OCI-LY1 (cell line): ENCODE measurements around the gene MYCBP2.

ENCODE experiments used
- H2AFZ ChIP-seq: fragments of 200-600 bp; sonication (generic), shearing (Covaris generic); 2 replicates; pipeline ENCODE4 v1.6.0; 2014; ENCODE audit warnings: antibody characterized with exemption, mild to moderate bottlenecking, low read length
- H3F3A ChIP-seq: fragments of 200-600 bp; sonication (generic), shearing (Covaris generic); 2 replicates; pipeline ENCODE4 v1.6.0; 2014; ENCODE audit warnings: mild to moderate bottlenecking, antibody characterized with exemption, low read length, moderate library complexity; ENCODE audit not compliant: insufficient read depth
- H3K27ac ChIP-seq: fragments of 200-600 bp; sonication (generic); 2 replicates; pipeline ENCODE4 v1.5.1; 2014; ENCODE audit warnings: low read length, mixed run types, mild to moderate bottlenecking, low read depth; ENCODE audit not compliant: poor library complexity, severe bottlenecking
- H3K27me3 ChIP-seq: fragments of 200-600 bp; sonication (generic); 2 replicates; pipeline ENCODE4 v1.6.0; 2014; ENCODE audit warnings: antibody characterized with exemption, mild to moderate bottlenecking, low read length, moderate library complexity; ENCODE audit not compliant: insufficient read depth
- H3K36me3 ChIP-seq: fragments of 200-600 bp; sonication (generic); 2 replicates; pipeline ENCODE4 v1.6.1; 2014; ENCODE audit warnings: mild to moderate bottlenecking, antibody characterized with exemption, low read length, moderate library complexity, mixed read lengths; ENCODE audit not compliant: insufficient read depth
- H3K4me1 ChIP-seq: fragments of 200-600 bp; sonication (generic); 2 replicates; pipeline ENCODE4 v1.5.1; 2014; ENCODE audit warnings: mild to moderate bottlenecking, low read length, moderate library complexity; ENCODE audit not compliant: insufficient read depth, severe bottlenecking
- H3K4me2 ChIP-seq: fragments of 200-600 bp; sonication (generic), shearing (Covaris generic); 2 replicates; pipeline ENCODE4 v1.6.1; 2014; ENCODE audit warnings: low read length
- H3K4me3 ChIP-seq: fragments of 200-600 bp; sonication (generic); 2 replicates; pipeline ENCODE4 v1.5.1; 2014; ENCODE audit warnings: low read length, low read depth, mild to moderate bottlenecking, mixed read lengths; ENCODE audit not compliant: poor library complexity, severe bottlenecking
- H3K79me2 ChIP-seq: fragments of 200-600 bp; shearing (Covaris generic); 2 replicates; pipeline ENCODE4 v1.6.1; 2016; ENCODE audit warnings: mixed run types, low read length, mixed read lengths; ENCODE audit not compliant: insufficient read depth
- H3K9ac ChIP-seq: fragments of 200-600 bp; sonication (generic), shearing (Covaris generic); 2 replicates; pipeline ENCODE4 v1.6.1; 2014; ENCODE audit warnings: mild to moderate bottlenecking, low read length, mixed read lengths
- H3K9me2 ChIP-seq: fragments of 200-600 bp; sonication (generic), shearing (Covaris generic); 2 replicates; pipeline ENCODE4 v1.6.1; 2014; ENCODE audit warnings: low read depth, mild to moderate bottlenecking, low read length, mixed read lengths
- H3K9me3 ChIP-seq: fragments of 200-600 bp; shearing (Covaris generic); 2 replicates; pipeline ENCODE4 v1.6.1; 2014; ENCODE audit warnings: low read length, mixed read lengths
- H4K20me1 ChIP-seq: fragments of 200-600 bp; sonication (generic), shearing (Covaris generic); 2 replicates; pipeline ENCODE4 v1.6.0; 2016; ENCODE audit warnings: mild to moderate bottlenecking, low read length; ENCODE audit not compliant: insufficient read depth
- CTCF ChIP-seq: fragments of 200-600 bp; sonication (generic), shearing (Covaris generic); IDR thresholded peaks from 2 replicates; pipeline ENCODE4 v1.5.1; 2017; ENCODE audit warnings: mild to moderate bottlenecking, antibody characterized with exemption, low read length, moderate library complexity, mixed read lengths
- EZH2 ChIP-seq: fragments of 200-600 bp; sonication (generic), shearing (Covaris generic); IDR thresholded peaks from 2 replicates; pipeline ENCODE4 v1.8.0; 2017; ENCODE audit warnings: borderline replicate concordance, mixed run types, mild to moderate bottlenecking, antibody characterized with exemption, low read length, moderate library complexity, mixed read lengths

Gene MYCBP2

GRCh38 chr13:77219401-77219800 lies 107.5 kb downstream of the MYCBP2 start:
- H3F3A ChIP-seq: no peaks in the 10 kb centered on the region
- H3K9me2 ChIP-seq: no peaks in the 10 kb centered on the region
- no peak for TF ChIP-seq CTCF
- TF ChIP-seq EZH2: no peak
- no peak overlapping the region for H3K27ac ChIP-seq
- no peak overlapping the region for H3K9ac ChIP-seq
- H2AFZ ChIP-seq: no peak overlapping the region
- peaks cover 81% of the 10 kb centered on the region for H3K36me3 ChIP-seq
- H3K4me3 ChIP-seq: no peak overlapping the region
- H3K9me3 ChIP-seq: no peaks in the 10 kb centered on the region
- H4K20me1 ChIP-seq: no peaks in the 10 kb centered on the region
- no peaks in the 10 kb centered on the region for H3K27me3 ChIP-seq
- no peaks in the 10 kb centered on the region for H3K79me2 ChIP-seq
- no peaks in the 10 kb centered on the region for H3K4me1 ChIP-seq
- H3K4me2 ChIP-seq: no peak overlapping the region

GRCh38 chr13:77218274-77218673 lies 108.6 kb downstream of the MYCBP2 start:
- H3K36me3 ChIP-seq: peaks cover 85% of the 10 kb centered on the region
- no peaks in the 10 kb centered on the region for H3K9me2 ChIP-seq
- H3K27me3 ChIP-seq: no peaks in the 10 kb centered on the region
- H3K9ac ChIP-seq: no peak overlapping the region
- H3K4me2 ChIP-seq: no peak overlapping the region
- no peaks in the 10 kb centered on the region for H3K9me3 ChIP-seq
- H3F3A ChIP-seq: no peaks in the 10 kb centered on the region
- H3K4me3 ChIP-seq: no peak overlapping the region
- no peaks in the 10 kb centered on the region for H3K4me1 ChIP-seq
- no peak overlapping the region for H3K27ac ChIP-seq
- no peaks in the 10 kb centered on the region for H3K79me2 ChIP-seq
- H2AFZ ChIP-seq: no peak overlapping the region
- TF ChIP-seq CTCF: no peak
- no peak for TF ChIP-seq EZH2
- H4K20me1 ChIP-seq: no peaks in the 10 kb centered on the region

- no peak overlapping the region for H3K27ac ChIP-seq
- H3F3A ChIP-seq: no peaks in the 10 kb centered on the region
- H3K79me2 ChIP-seq: no peaks in the 10 kb centered on the region
- no peaks in the 10 kb centered on the region for H4K20me1 ChIP-seq
- H3K9me3 ChIP-seq: no peaks in the 10 kb centered on the region
- no peak overlapping the region for H3K4me2 ChIP-seq
- H3K36me3 ChIP-seq: peaks cover 86% of the 10 kb centered on the region
- H3K9ac ChIP-seq: no peak overlapping the region
- H3K4me1 ChIP-seq: no peaks in the 10 kb centered on the region
- H3K4me3 ChIP-seq: no peak overlapping the region
- H3K27me3 ChIP-seq: no peaks in the 10 kb centered on the region
- no peaks in the 10 kb centered on the region for H3K9me2 ChIP-seq
- TF ChIP-seq CTCF: no peak
- no peak for TF ChIP-seq EZH2
- no peak overlapping the region for H2AFZ ChIP-seq
Observed at GRCh38 chr13:77215543-77215942, 111.4 kb downstream of the MYCBP2 start.
